ENCODE data around the gene GYPC.

GYPC gene

GRCh38 chr2:126744640-126745039 lies 88.7 kb downstream of the GYPC start:
- H3K27ac ChIP-seq (ENCODE audit: low read depth, low read length, poor library complexity, severe bottlenecking): no peak overlapping the region
- H3K36me3 ChIP-seq (ENCODE audit: insufficient read depth, low read length): no peaks in the 10 kb centered on the region
- no peak overlapping the region for H2AFZ ChIP-seq (ENCODE audit: low read length)
- no peak for TF ChIP-seq EZH2 (IDR thresholded peaks at IDR 0.05; ENCODE audit: borderline replicate concordance, low read length)
- TF ChIP-seq, protein P1, sequence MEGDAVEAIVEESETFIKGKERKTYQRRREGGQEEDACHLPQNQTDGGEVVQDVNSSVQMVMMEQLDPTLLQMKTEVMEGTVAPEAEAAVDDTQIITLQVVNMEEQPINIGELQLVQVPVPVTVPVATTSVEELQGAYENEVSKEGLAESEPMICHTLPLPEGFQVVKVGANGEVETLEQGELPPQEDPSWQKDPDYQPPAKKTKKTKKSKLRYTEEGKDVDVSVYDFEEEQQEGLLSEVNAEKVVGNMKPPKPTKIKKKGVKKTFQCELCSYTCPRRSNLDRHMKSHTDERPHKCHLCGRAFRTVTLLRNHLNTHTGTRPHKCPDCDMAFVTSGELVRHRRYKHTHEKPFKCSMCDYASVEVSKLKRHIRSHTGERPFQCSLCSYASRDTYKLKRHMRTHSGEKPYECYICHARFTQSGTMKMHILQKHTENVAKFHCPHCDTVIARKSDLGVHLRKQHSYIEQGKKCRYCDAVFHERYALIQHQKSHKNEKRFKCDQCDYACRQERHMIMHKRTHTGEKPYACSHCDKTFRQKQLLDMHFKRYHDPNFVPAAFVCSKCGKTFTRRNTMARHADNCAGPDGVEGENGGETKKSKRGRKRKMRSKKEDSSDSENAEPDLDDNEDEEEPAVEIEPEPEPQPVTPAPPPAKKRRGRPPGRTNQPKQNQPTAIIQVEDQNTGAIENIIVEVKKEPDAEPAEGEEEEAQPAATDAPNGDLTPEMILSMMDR (IDR thresholded peaks at IDR 0.05; ENCODE audit: low read length): no peak
- H3K4me2 ChIP-seq (ENCODE audit: low read length): no peak overlapping the region
- no peaks in the 10 kb centered on the region for H3F3A ChIP-seq (ENCODE audit: insufficient read depth, low read length)
- no peak overlapping the region for H3K4me3 ChIP-seq (ENCODE audit: low read depth, low read length, poor library complexity, severe bottlenecking)
- H3K9me2 ChIP-seq (ENCODE audit: low read depth, low read length): no peaks in the 10 kb centered on the region
- H3K9ac ChIP-seq (ENCODE audit: low read length): no peak overlapping the region
- no peaks in the 10 kb centered on the region for H3K9me3 ChIP-seq (ENCODE audit: low read length)
- no peaks in the 10 kb centered on the region for H3K79me2 ChIP-seq (ENCODE audit: insufficient read depth, low read length)
- H3K4me1 ChIP-seq (ENCODE audit: insufficient read depth, low read length, severe bottlenecking): no peaks in the 10 kb centered on the region
- no peaks in the 10 kb centered on the region for H3K27me3 ChIP-seq (ENCODE audit: insufficient read depth, low read length)
- H4K20me1 ChIP-seq (ENCODE audit: insufficient read depth, low read length): no peaks in the 10 kb centered on the region
